AG08396 (cell line): Measurements from ENCODE around the gene ATP4B.

Source experiments
- DNase-seq: peaks from one replicate; pipeline ENCODE4 v3.0.0; 2012; ENCODE audit warnings: low spot score, mixed read lengths

ATP4B gene

GRCh38 chr13:113641426-113641825 lies 16.6 kb downstream of the ATP4B start:
- DNase-seq, result no peak

DNA sequence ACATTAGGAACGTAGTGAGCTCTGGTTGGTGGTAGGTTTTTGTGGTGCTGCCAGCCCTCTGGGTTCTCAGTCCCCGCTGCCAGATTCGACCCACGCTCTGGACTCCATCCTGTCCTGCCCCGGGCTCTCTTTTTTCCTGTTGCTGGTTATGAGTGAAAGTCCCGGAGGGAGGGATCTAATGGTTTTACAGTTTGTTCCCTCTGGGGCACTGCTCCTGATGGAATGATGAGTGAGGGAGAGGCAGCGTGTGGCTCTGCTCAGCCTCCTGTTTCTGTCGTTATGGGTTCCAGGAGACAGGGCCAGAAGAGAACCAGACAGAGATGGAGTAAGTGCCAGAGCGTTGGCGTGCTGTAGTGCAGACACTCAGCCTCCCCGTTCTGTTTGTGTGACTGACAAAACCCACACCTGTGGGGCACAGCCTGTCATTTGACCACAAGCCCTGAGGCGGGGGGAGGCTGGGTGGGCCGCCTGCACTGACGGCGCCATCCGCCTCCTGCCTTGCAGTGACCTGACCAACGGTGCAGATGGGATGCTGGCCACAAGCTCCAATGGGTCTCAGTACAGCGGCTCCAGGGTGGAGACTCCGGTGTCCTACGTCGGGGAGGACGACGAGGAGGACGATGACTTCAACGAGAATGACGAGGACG lies 18.3 kb downstream of the ATP4B start:
- no peak for DNase-seq

- DNase-seq, result no peak
Measured at GRCh38 chr13:113638806-113639205, 19.2 kb downstream of the ATP4B start.

GRCh38 chr13:113638173-113638746 lies 19.7 kb downstream of the ATP4B start:
- DNase-seq, result no peak

- DNase-seq, result no peak
Measured at GRCh38 chr13:113637262-113638160, 20.5 kb downstream of the ATP4B start.

DNA sequence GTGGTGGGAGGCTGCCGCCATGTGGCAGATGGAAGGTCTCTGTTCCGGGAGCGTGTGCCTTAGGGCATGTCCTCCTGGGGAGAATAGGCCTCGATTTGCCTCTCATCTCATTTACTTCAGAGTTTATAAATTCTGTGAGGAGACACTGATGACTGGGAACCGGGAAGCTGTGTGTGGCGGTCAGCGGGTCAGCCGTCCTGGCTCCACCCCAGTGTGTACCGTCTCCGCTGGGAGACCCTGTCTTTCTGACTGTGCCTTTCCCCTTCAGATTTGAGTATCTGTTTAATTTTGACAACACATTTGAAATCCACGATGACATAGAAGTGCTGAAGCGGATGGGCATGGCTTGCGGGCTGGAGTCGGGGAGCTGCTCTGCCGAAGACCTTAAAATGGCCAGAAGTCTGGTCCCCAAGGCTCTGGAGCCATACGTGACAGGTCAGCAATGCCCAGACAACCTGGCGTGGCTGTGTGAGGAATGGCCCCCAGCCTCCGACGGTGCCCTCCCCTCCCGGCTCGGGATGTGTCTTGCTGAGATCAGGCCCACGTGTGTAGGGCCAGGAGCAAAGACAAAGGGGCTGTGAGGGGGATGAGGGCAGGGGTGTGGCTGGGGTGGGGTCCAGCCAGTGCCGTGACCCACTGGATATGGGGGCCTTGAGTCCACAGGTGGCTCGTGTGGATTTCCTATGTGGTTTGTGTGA lies 21.6 kb downstream of the ATP4B start:
- DNase-seq, result no peak

- DNase-seq, result no peak
Measured at GRCh38 chr13:113635709-113636108, 22.3 kb downstream of the ATP4B start.

- DNase-seq, result no peak
Measured at GRCh38 chr13:113635048-113635420, 23.0 kb downstream of the ATP4B start.

GRCh38 chr13:113634279-113635047 lies 23.5 kb downstream of the ATP4B start:
- no peak for DNase-seq

DNA sequence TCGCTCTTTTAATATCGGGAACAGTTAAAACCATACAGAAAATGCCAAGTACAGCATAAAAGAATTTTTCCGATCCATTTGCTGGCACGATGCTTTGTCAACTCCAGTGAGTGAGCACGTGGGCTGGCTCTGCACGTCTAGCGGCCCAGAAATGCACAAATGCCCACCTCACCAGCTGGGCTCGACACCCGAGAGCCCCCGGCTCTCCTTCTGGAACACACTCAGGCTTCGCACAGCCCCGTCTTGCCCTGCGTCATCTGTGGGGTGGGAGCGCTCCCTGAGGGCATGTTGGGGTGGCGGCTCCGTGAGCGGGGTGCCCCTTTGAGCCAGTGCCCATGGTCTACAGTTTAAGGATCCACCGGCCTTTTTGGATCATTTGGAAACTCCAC lies 24.5 kb downstream of the ATP4B start:
- DNase-seq, result no peak

- DNase-seq, result no peak
Measured at GRCh38 chr13:113632706-113633484, 25.1 kb downstream of the ATP4B start.

DNA sequence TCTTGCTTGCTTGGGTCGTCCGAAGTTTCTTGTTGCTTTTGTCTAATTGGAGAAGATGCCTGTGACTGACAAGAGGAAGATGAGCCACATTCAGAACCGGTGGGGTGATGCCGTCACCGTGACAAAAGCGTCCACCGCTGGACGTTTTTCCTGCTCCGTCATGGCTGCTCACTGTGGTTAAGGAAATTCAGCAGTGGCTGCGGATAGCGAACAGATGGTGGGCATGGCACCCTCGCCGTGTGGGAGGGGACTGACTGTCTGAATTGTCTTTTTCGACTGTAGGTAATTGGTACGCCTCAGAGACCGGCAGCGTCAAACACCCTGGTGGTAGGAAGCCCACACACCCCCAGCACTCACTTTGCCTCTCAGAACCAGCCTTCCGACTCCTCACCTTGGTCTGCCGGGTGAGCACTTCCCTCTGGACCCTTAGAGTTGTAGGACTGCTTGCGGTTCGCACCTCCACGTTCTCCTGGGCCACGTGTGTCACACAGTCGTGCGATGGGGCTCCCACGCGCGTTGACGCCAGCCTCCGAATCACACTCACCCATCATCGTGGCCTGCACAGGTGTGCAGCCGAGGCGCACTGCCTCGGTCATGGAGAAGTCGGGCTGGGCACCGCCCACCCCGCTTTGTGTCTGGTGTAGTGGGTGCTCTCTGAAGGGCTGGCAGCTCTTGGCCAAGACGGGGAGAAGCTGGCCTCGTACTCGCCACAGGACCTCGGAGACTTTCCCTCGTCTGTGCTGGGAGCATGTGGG lies 26.5 kb downstream of the ATP4B start:
- DNase-seq, result no peak

DNA sequence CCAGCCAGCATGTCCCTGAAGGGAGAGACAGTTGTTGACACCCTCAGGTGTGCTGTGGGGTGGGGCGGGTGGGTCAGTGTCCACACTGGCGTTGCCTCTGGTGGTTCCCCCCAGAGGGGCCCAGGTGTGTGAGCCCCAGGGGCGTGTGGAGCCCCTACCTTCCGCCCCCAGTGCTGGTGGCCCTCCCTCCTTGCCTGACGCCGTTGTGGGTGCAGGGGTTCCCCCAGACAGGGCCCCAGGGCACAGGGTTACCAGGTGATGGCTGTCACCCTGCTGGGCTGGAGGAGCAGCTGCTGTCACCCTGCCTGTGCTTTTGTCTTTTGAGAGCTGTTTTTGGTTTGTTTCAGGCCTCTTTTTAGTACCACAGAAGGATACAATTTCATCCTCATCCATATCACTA lies 27.2 kb downstream of the ATP4B start:
- DNase-seq, result no peak

DNA sequence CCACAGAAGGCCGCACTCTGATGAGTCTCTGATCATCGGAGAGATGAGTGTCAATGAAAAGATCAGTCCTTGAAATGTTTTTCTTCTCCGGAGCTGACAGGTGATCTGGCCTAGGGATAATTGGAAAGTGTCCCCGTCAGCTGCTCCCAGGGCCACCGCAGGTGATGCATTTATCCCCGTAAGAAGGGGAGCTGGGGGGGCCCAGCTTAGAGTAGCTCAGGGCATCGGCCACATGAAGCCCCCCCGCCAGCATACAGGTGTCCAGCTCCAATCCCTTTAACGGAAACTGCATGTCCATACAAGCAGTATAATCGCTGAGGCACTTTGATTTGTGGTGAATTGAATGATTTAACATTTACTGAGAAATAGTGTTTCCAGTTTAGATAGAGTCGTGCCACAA lies 27.7 kb downstream of the ATP4B start:
- no peak for DNase-seq

DNA sequence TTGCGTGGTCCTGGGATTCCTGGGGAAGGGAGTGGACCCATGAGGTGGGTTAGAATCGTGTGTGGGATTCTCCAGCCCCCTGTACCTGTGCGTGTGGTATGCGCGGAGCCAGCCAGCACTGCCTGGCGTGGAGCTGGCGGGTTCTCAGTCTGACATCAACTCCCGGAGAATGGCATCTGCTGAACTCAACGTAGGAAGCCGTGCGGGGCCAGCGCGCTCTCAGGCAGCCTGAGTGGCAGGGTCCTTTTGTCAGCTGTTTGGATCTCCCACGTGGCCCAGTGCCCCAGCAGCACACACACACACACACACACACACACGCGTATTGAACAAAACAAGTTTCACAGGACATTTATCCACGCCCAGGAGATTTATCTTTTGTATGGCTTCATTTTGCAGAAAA lies 28.1 kb downstream of the ATP4B start:
- DNase-seq, result no peak

DNA sequence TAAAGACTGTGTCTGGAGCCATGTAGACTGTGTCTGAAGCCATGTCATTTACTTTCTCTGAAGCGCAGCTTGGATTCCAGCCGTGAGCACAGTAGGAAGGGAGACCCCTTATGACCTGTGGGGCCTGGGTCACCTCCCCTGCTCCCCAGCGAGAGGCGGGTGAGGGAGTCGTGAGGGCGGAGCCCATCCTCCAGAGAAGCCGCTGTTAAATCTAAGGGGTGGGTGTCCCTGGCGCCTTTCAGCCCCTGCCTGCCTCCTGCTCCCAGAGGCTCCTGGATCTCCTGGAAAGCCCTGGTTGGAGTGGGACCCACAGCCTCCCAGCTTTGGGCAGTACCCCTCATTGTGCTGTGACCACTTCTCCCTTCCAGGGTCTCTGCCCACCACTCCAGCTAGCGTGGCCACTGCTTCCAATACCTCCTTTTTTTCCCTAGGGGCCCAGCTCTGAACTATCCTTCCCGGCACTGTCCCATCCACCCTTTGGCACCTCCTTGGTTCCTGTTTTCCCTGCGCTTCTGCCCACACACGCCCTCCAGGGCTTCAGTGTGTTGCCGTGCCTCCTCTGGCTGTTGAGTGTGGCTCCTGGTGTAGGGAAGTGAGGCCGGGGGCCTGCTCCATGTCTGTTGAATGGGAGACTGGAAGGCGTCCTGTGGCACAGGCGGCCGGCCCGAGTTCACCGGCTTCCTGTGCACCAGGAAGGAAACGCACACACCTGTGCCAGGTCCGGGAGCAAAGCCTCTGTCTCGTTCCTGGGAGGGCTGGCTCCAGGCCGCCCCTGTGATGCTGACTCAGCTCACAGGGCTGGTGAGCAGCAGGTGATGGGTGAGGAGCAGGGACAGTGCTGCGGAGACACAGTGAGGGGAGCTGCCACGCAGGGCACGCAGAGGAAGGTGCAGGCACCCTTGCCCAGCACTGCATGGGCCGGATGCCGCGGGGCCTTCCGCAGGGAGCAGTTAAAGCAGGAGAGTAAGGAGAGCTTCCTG lies 29.4 kb downstream of the ATP4B start:
- DNase-seq, result no peak

- DNase-seq, result no peak
Measured at GRCh38 chr13:113627136-113627535, 30.9 kb downstream of the ATP4B start.

DNA sequence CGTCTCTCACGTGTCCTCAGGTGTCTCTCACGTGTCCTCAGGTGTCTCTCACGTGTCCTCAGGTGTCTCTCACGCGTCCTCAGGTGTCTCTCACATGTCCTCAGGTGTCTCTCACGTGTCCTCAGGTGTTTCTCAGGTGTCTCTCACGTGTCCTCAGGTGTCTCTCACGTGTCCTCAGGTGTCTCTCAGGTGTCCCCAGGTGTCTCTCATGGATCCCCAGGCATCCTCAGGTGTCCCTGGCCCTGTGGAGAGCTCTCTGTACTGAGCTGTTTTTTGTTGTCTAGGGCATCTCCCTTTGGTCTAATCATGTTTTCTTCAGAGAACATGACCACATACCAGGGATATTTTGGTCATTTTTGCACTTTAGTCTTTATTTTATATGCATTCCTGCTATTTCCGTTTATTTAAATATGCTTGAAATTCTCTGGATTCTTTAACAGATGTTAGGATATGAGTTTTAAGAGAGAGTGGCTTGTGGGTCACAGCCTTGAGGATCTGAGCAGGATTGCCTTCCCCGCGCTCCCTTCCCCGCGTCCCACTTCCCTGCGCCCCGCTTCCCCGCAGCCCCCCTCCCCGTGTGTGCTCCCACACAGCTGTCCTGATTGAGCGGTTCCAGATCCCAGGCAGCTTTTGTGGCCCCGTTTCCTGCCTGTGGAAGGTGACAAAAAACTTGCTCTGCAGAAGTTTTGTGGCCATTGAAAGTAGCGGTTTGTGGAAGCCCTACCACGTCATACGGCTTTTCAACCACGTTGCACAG lies 31.9 kb downstream of the ATP4B start:
- peak; percentile 74 for DNase-seq
